A549 (cell line): Measurements from ENCODE around the gene LAMC2.

Experiments
- CTCF ChIP-seq: fragments of >200 bp; sonication (Bioruptor Twin); formaldehyde crosslinking; IDR thresholded peaks from 3 replicates; pipeline ENCODE4 v1.5.1; 2016
- FOXS1 ChIP-seq: fragments of 250-450 bp; sonication (Bioruptor Pico); IDR thresholded peaks from 2 replicates; pipeline ENCODE4 v1.5.0; 2020; ENCODE audit warnings: mild to moderate bottlenecking, moderate library complexity
- HOXB13 ChIP-seq: fragments of 250-450 bp; sonication (Bioruptor Pico); IDR thresholded peaks from 2 replicates; pipeline ENCODE4 v1.5.0; 2020; ENCODE audit warnings: low read depth, mild to moderate bottlenecking, moderate library complexity
- JUN ChIP-seq, 2 experiments: fragments of >200 bp; sonication (Bioruptor Twin); formaldehyde crosslinking; IDR thresholded peaks; 2 replicates in 1 of 2; 3 replicates in 1 of 2; pipeline ENCODE4 v1.6.1; 2016 to 2017
- MYC ChIP-seq: IDR thresholded peaks from 2 replicates; pipeline ENCODE4 v1.6.1; 2012; ENCODE audit warnings: mild to moderate bottlenecking, inconsistent platforms, low read length, improper control_type of control experiment, borderline replicate concordance
- NR3C1 ChIP-seq: fragments of >200 bp; sonication (Bioruptor Twin); formaldehyde crosslinking; IDR thresholded peaks from 3 replicates; pipeline ENCODE4 v1.6.1; 2017
- PHF8 ChIP-seq: fragments of 200-600 bp; sonication (generic); IDR thresholded peaks from 2 replicates; pipeline ENCODE4 v1.6.1; 2016; ENCODE audit warnings: low read depth, mild to moderate bottlenecking, antibody characterized with exemption, moderate library complexity, borderline replicate concordance
- POLR2A ChIP-seq: IDR thresholded peaks from 2 replicates; pipeline ENCODE4 v1.6.1; 2012; ENCODE audit warnings: mild to moderate bottlenecking, low read length
- RCOR1 ChIP-seq: fragments of 150-350 bp; IDR thresholded peaks from 2 replicates; pipeline ENCODE4 v1.6.1; 2014; ENCODE audit warnings: antibody characterized with exemption, low read length, low read depth
- RNF2 ChIP-seq: fragments of 200-600 bp; sonication (generic); IDR thresholded peaks from 2 replicates; pipeline ENCODE4 v1.6.1; 2016; ENCODE audit warnings: low read depth, mild to moderate bottlenecking, antibody characterized with exemption, moderate library complexity, borderline replicate concordance
- SREBF2 ChIP-seq: fragments of 450-650 bp; IDR thresholded peaks from 2 replicates; pipeline ENCODE4 v1.6.1; 2014; ENCODE audit warnings: mild to moderate bottlenecking, moderate library complexity
- TF ChIP-seq, protein P1 (sequence below): fragments of 250-450 bp; sonication (Bioruptor Pico); IDR thresholded peaks from 2 replicates; pipeline ENCODE4 v1.5.0; 2021; ENCODE audit warnings: mild to moderate bottlenecking, moderate library complexity, borderline replicate concordance

GRCh38 chr1:183222909-183223308, 36.8 kb downstream of the LAMC2 start:
- TF ChIP-seq CTCF (no peak), MYC (no peak), PHF8 (no peak), NR3C1 (no peak), SREBF2 (no peak), JUN (IDR thresholded peaks at IDR 0.05) (no peak), RCOR1 (no peak), RNF2 (no peak), FOXS1 (no peak), POLR2A (no peak), HOXB13 (CRISPR knock-in tag) (no peak)
- TF ChIP-seq, protein P1, sequence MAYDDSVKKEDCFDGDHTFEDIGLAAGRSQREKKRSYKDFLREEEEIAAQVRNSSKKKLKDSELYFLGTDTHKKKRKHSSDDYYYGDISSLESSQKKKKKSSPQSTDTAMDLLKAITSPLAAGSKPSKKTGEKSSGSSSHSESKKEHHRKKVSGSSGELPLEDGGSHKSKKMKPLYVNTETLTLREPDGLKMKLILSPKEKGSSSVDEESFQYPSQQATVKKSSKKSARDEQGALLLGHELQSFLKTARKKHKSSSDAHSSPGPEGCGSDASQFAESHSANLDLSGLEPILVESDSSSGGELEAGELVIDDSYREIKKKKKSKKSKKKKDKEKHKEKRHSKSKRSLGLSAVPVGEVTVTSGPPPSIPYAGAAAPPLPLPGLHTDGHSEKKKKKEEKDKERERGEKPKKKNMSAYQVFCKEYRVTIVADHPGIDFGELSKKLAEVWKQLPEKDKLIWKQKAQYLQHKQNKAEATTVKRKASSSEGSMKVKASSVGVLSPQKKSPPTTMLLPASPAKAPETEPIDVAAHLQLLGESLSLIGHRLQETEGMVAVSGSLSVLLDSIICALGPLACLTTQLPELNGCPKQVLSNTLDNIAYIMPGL: no peak
